H1 (cell line): ENCODE data around the gene MAOB. TPM values are rescaled to one million over a fixed set of nuclear protein-coding genes. Genes with fewer than 3 reads are reported as not detected.

ENCODE experiments used
- CTCF ChIA-PET: fragments of 300-600 bp; sonication (Branson Sonifier 250); formaldehyde crosslinking; loops from one replicate; lab custom pipeline; 2021; ENCODE audit not compliant: partially characterized antibody; lab: Charles Lee
- POLR2A ChIA-PET: fragments of 300-600 bp; sonication (Branson Sonifier 250); formaldehyde crosslinking; loops from one replicate; lab custom pipeline; 2021; ENCODE audit warnings: inconsistent platforms; ENCODE audit not compliant: partially characterized antibody; lab: Charles Lee
- DNase-seq, 2 experiments: peaks; one replicate each; pipeline versions ENCODE4 v3.0.0 to v3.0.0-alpha.2; 2010 to 2022; ENCODE audit warnings: low spot score in 2 of 2, low read depth in 1 of 2, mixed read lengths in 1 of 2
- FAIRE-seq: peaks from 2 replicates; lab custom pipeline; 2011; peaks lifted over from hg19 to GRCh38; lab: Jason Lieb, UNC
- H2AFZ ChIP-seq: 2 replicates; pipeline ENCODE4 v1.8.1; 2012; ENCODE audit warnings: low read length, inconsistent platforms
- H2AK5ac ChIP-seq: 2 replicates; pipeline ENCODE4 v1.6.1; 2013; ENCODE audit warnings: low read depth, low read length
- H2BK120ac ChIP-seq: replicated peaks from 2 replicates; pipeline ENCODE3; 2013; ENCODE audit warnings: low read depth, low read length, inconsistent platforms
- H2BK12ac ChIP-seq: 2 replicates; pipeline ENCODE4 v1.6.1; 2013; ENCODE audit warnings: low read depth, low read length
- H2BK15ac ChIP-seq: 2 replicates; pipeline ENCODE4 v1.6.1; 2013; ENCODE audit warnings: low read length
- H2BK20ac ChIP-seq: 2 replicates; pipeline ENCODE4 v1.6.1; 2013; ENCODE audit warnings: low read length
- H2BK5ac ChIP-seq: 2 replicates; pipeline ENCODE4 v1.6.1; 2013; ENCODE audit warnings: low read depth, low read length
- H3K14ac ChIP-seq: 2 replicates; pipeline ENCODE4 v1.6.1; 2013; ENCODE audit warnings: inconsistent platforms; ENCODE audit not compliant: insufficient read length
- H3K18ac ChIP-seq: 2 replicates; pipeline ENCODE4 v1.6.1; 2013; ENCODE audit warnings: low read length; ENCODE audit errors: extremely low read depth
- H3K23ac ChIP-seq: 2 replicates; pipeline ENCODE4 v1.6.1; 2013; ENCODE audit warnings: inconsistent platforms; ENCODE audit not compliant: insufficient read length
- H3K23me2 ChIP-seq: 2 replicates; pipeline ENCODE4 v1.6.1; 2013; ENCODE audit warnings: low read depth, low read length
- H3K27ac ChIP-seq: 2 replicates; pipeline ENCODE4 v1.6.1; 2011; ENCODE audit warnings: low read depth, low read length, inconsistent platforms
- H3K27me3 ChIP-seq, 4 experiments: replicated peaks in 1 of 4; 1 replicate in 1 of 4; 2 replicates in 3 of 4; pipeline versions ENCODE4 v1.6.1 to v1.8.1; 2011 to 2013; ENCODE audit warnings: low read length in 3 of 4, mild to moderate bottlenecking in 3 of 4, inconsistent platforms in 2 of 4, mixed read lengths in 2 of 4, moderate library complexity in 1 of 4; ENCODE audit not compliant: control insufficient read depth in 3 of 4, insufficient read depth in 3 of 4; ENCODE audit errors: extremely low read depth in 1 of 4
- H3K36me3 ChIP-seq, 4 experiments: 2 replicates each; pipeline versions ENCODE4 v1.6.1 to v1.8.1; 2011 to 2013; ENCODE audit warnings: mild to moderate bottlenecking in 4 of 4, low read length in 3 of 4, moderate library complexity in 2 of 4, control low read depth in 1 of 4, inconsistent platforms in 1 of 4; ENCODE audit not compliant: insufficient read depth in 4 of 4, control insufficient read depth in 2 of 4
- H3K4ac ChIP-seq: replicated peaks from 2 replicates; pipeline ENCODE3; 2013; ENCODE audit warnings: low read length, low read depth, mixed read lengths, inconsistent platforms; ENCODE audit not compliant: insufficient read length
- H3K4me1 ChIP-seq, 4 experiments: replicated peaks in 1 of 4; 1 replicate in 1 of 4; 2 replicates in 3 of 4; pipeline versions ENCODE4 v1.6.1 to v1.8.1; 2011 to 2013; ENCODE audit warnings: low read length in 3 of 4, inconsistent platforms in 2 of 4, mixed read lengths in 1 of 4; ENCODE audit not compliant: insufficient read depth in 4 of 4, control insufficient read depth in 3 of 4
- H3K4me2 ChIP-seq, 2 experiments: 2 replicates each; pipeline versions ENCODE4 v1.6.1 to v1.8.1; 2011 to 2013; ENCODE audit warnings: low read depth in 2 of 2, low read length in 2 of 2, control low read depth in 1 of 2, inconsistent platforms in 1 of 2, mild to moderate bottlenecking in 1 of 2; ENCODE audit not compliant: insufficient read depth in 1 of 2
- H3K4me3 ChIP-seq, 4 experiments: fragments of 200-600, 300-600 bp in 1 of 4; sonication (generic), shearing (Covaris generic), sonication (Bioruptor Twin) in 1 of 4; 2 replicates each; pipeline versions ENCODE4 v1.5.1 to v1.8.1; 2011 to 2016; ENCODE audit warnings: low read length in 4 of 4, low read depth in 3 of 4, control low read depth in 2 of 4, inconsistent platforms in 2 of 4, mild to moderate bottlenecking in 2 of 4, mixed read lengths in 1 of 4, moderate library complexity in 1 of 4; ENCODE audit not compliant: insufficient read depth in 2 of 4; ENCODE audit errors: extremely low read depth in 1 of 4
- H3K56ac ChIP-seq: replicated peaks from 2 replicates; pipeline ENCODE3; 2013; ENCODE audit warnings: low read depth, mild to moderate bottlenecking, mixed read lengths, low read length, inconsistent platforms; ENCODE audit not compliant: insufficient read length
- H3K79me1 ChIP-seq: 2 replicates; pipeline ENCODE4 v1.6.1; 2013; ENCODE audit warnings: low read depth, low read length, control low read depth
- H3K79me2 ChIP-seq, 2 experiments: 2 replicates each; pipeline versions ENCODE4 v1.6.1 to v1.8.1; 2012 to 2013; ENCODE audit warnings: low read length in 2 of 2, mild to moderate bottlenecking in 2 of 2, inconsistent platforms in 1 of 2; ENCODE audit not compliant: insufficient read depth in 2 of 2, control insufficient read depth in 1 of 2
- H3K9ac ChIP-seq, 4 experiments: replicated peaks in 1 of 4; 1 replicate in 1 of 4; 2 replicates in 3 of 4; pipeline versions ENCODE4 v1.6.1 to v1.8.1; 2011 to 2013; ENCODE audit warnings: low read depth in 3 of 4, low read length in 3 of 4, control low read depth in 2 of 4, mild to moderate bottlenecking in 2 of 4, moderate library complexity in 2 of 4, inconsistent platforms in 1 of 4; ENCODE audit errors: extremely low read depth in 1 of 4
- H3K9me3 ChIP-seq, 2 experiments: 2 replicates each; pipeline versions ENCODE4 v1.6.1 to v1.8.1; 2012 to 2013; ENCODE audit warnings: mild to moderate bottlenecking in 2 of 2, moderate library complexity in 2 of 2, control low read depth in 1 of 2, inconsistent platforms in 1 of 2, low read depth in 1 of 2, low read length in 1 of 2, mixed read lengths in 1 of 2; ENCODE audit not compliant: insufficient read depth in 2 of 2
- H4K20me1 ChIP-seq, 2 experiments: replicated peaks in 1 of 2; 2 replicates each; pipeline versions ENCODE3 to v1.8.1; 2011 to 2013; ENCODE audit warnings: inconsistent platforms in 2 of 2, low read length in 2 of 2, mild to moderate bottlenecking in 1 of 2; ENCODE audit not compliant: insufficient read depth in 2 of 2, control insufficient read depth in 1 of 2
- H4K5ac ChIP-seq: 2 replicates; pipeline ENCODE4 v1.6.1; 2013; ENCODE audit warnings: low read length, low read depth, mixed read lengths, inconsistent platforms; ENCODE audit not compliant: insufficient read length
- H4K8ac ChIP-seq: 2 replicates; pipeline ENCODE4 v1.8.0; 2013; ENCODE audit warnings: mild to moderate bottlenecking, moderate library complexity, low read length, inconsistent platforms; ENCODE audit not compliant: insufficient read depth; ENCODE audit errors: extremely low read depth
- H4K91ac ChIP-seq: replicated peaks from 2 replicates; pipeline ENCODE3; 2013; ENCODE audit warnings: low read length, mixed read lengths, inconsistent platforms; ENCODE audit not compliant: insufficient read length
- EP300 ChIP-seq, 2 experiments: IDR thresholded peaks; 1 replicate in 1 of 2; 2 replicates in 1 of 2; pipeline ENCODE4 v1.6.1; 2011 to 2012; ENCODE audit warnings: low read depth in 2 of 2, low read length in 2 of 2, mild to moderate bottlenecking in 2 of 2, borderline replicate concordance in 1 of 2, inconsistent platforms in 1 of 2, moderate library complexity in 1 of 2
- RFX5 ChIP-seq: IDR thresholded peaks from 2 replicates; pipeline ENCODE4 v1.6.1; 2011; ENCODE audit warnings: low read depth, low read length, improper control_type of control experiment, borderline replicate concordance
- WGBS, 2 experiments: shearing (Covaris generic) in 1 of 2; methylation state at CpG; one replicate each; pipeline versions ENCODE4 v1.1.6 to v1.1.7; 2013 to 2015; ENCODE audit warnings: low lambda C conversion rate in 2 of 2, mixed read lengths in 2 of 2, inconsistent platforms in 1 of 2, low coverage in 1 of 2, missing lambda C conversion rate in 1 of 2; ENCODE audit not compliant: insufficient replicate concordance in 2 of 2, insufficient coverage in 1 of 2, insufficient read length in 1 of 2; ENCODE audit errors: extremely low coverage in 1 of 2, missing lambda C conversion rate in 1 of 2; 5-methylcytosine and 5-hydroxymethylcytosine counted together
- polyA plus RNA-seq, 7 experiments: library from polyadenylated mRNA; depleted of rRNA in 3 of 7; stranded (reverse) in 5 of 7; unstranded in 2 of 7; fragments of >200 nt in 5 of 7; fragments of 200-250 nt in 2 of 7; gene quantifications; 1 replicate in 5 of 7; 2 replicates in 1 of 7; 4 replicates in 1 of 7; pipeline versions ENCODE4 v1.2.1 to v1.2.3, GENCODE V29; 2011 to 2013; ENCODE audit warnings: missing spikeins in 2 of 7, mixed read lengths in 2 of 7
- total RNA-seq: library from RNA; stranded (reverse); fragmentation: NEBNext Ultra II Directional; extraction: Animal tissue kit (Norgen Biotek cat#: 25700); gene quantifications from 2 replicates; pipeline ENCODE4 v1.2.1, GENCODE V29; 2021

The MAOB gene
- total and polyA plus RNA-seq, 2 of the 8 experiments (the other 6 are each of a cell fraction or from before 2014, with no cell fraction given): 0.73 to 1.1 TPM

GRCh38 chrX:43718546-43718945 lies 163.7 kb downstream of the MAOB start:
- Histone ChIP-seq H3K36me3 (no peaks in the 10 kb centered on the region), H3K56ac (no peak overlapping the region), H3K9me3 (no peaks in the 10 kb centered on the region), H3K9ac (no peak overlapping the region), H3K27ac (no peak overlapping the region), H2BK120ac (no peak overlapping the region), H3K27me3 (no peaks in the 10 kb centered on the region), H2BK20ac (no peak overlapping the region), H3K79me1 (no peaks in the 10 kb centered on the region), H3K18ac (no peak overlapping the region), H3K23me2 (no peaks in the 10 kb centered on the region), H3K4me1 (no peaks in the 10 kb centered on the region), H4K8ac (no peak overlapping the region), H2BK5ac (no peak overlapping the region), H2AK5ac (no peak overlapping the region), H4K91ac (no peak overlapping the region), H3K4me3 (no peak overlapping the region), H3K79me2 (no peaks in the 10 kb centered on the region), H2BK15ac (no peak overlapping the region), H3K4ac (no peak overlapping the region), H4K5ac (no peak overlapping the region), H3K14ac (no peak overlapping the region), H4K20me1 (no peaks in the 10 kb centered on the region), H2BK12ac (no peak overlapping the region), H3K4me2 (no peak overlapping the region), H3K23ac (no peak overlapping the region), H2AFZ (no peak overlapping the region)
- ChIA-PET POLR2A (no interaction called here), CTCF (no interaction called here)
- DNase-seq (no peak), FAIRE-seq (no peak)
- 88% methylated on average over 5 of the region's 6 CpGs; no CpG with 5 or more reads in 1 of the 2 experiments for WGBS, 2 experiments
- no peak for TF ChIP-seq EP300 (IDR thresholded peaks at IDR 0.05; ENCODE audit: borderline replicate concordance in 1 of 2, low read depth in 2 of 2, low read length in 2 of 2)
- TF ChIP-seq RFX5: no peak
